Stimulated activated CD4-positive, alpha-beta T cell treated with anti-CD3 and anti-CD28 coated beads, Interleukin-2, amount 100 ng/mL, for 24 hours (primary cell): Measurements from ENCODE around the gene MAN1C1.
"Not testable (repeated sequence)": the region's sequence is repeated elsewhere in the genome, so short reads cannot be mapped to it uniquely, and the experiment has no call there.

Source experiments
- DNase-seq, 2 donors: peaks; one replicate each; pipeline ENCODE4 v3.0.0-alpha.2; 2020

MAN1C1 gene

DNA sequence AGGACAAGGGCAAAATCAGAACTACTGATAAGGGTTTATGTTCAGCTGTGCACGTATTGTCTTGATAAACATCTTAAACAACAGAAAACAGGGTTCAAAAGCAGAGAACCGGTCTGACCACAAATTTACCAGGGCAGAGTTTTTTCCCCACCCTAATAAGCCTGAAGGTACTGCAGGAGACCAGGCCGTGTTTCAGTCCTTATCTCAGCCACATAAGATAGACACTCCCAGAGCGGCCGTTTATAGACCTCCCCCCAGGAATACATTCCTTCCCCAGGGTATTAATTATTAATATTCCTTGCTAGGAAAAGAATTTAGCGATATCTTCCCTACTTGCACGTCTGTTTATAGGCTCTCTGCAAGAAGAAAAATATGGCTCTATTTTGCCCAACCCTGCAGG is 19.6 kb downstream of the MAN1C1 start:
- not testable (repeated sequence) for DNase-seq

- DNase-seq: no peak
These were observed 24.2 kb downstream of the MAN1C1 start for GRCh38 chr1:25640646-25641328.

- no peak for DNase-seq
These were observed 24.7 kb downstream of the MAN1C1 start for GRCh38 chr1:25641329-25641725.

- no peak for DNase-seq
These were observed 25.5 kb downstream of the MAN1C1 start for GRCh38 chr1:25641931-25642573.

DNA sequence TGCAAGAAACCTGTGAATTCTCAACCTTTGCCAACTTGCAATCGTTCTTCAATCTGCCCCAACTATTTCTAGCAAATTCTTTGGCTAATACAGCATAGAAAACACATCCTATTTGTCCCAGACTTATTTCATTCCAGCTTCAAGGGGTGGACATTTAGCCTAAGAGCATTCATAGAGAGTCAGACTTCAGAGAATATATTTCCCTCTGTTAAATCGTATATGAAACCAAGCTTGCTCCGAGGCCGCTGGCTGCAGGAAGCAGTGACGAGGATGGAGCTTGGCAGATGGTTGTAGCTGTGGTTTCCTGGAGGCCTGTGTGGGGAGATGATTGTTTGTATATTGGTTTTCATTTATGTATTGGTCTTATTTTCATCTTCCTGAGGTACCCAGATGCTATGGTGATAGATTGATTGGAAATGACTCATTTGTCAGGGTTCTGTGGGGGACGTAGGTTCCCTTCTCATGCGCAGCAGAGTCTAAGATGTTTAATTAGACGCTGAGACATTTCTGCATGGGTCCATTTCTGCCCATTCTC is 26.1 kb downstream of the MAN1C1 start:
- DNase-seq: peak; percentile 57 to 68

DNA sequence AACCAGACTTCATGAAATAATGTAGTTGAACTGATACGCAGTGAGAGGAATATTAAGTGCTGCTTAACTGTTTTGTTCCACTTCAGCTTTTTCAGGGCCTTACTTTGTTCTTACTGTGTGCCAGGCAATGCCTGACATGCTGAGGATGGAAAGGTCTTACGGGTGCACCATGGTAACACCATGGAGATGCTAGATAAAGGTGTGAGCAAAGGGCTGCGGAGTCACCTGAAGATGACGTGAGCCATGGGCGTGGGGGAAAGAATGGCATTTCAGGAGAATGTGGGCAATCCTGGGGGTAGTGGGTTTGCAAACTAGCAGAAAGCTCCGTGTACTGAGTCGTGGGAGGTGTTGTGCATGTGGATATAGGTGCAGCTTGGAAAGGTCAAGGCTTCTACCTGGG is 27.3 kb downstream of the MAN1C1 start:
- DNase-seq: no peak

- no peak for DNase-seq
These were observed 28.4 kb downstream of the MAN1C1 start for GRCh38 chr1:25644962-25645361.

DNA sequence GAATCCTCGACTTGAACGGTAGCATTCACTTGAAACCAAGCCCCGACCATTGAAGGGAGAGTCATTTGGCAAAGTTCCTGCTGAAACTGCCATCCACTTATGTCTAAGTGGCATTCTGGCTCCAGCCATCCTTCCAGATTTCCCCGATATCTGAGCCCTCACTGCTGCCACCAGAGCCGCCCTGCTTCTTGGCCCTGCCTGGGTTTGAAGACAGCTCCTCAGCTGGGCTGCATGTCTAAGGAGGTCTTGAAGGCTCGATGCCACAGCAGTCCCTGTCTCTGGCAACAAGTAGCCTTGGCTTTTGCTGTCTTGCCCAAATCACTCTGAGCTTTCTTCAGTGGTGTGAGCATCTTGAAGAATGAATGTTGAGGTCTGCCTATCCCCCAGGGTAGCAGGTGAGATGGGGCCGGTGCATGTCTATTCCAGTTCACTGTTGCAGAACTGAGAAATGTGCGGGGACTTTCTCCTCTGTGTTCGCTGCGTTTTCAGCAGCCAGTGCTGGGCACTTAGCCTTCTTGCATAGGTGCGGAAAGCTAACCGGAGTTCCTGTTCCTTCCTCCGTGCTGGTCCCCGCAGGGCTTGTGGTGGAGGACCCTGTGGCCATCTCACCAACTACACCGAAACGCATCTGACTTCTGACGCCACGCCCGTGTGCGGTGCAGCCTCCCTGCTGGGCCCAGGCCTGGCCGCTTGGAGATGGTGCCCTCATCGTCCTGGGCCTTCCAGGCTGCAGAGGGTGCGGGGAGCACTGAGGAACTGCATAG is 29.2 kb downstream of the MAN1C1 start:
- DNase-seq: no peak

DNA sequence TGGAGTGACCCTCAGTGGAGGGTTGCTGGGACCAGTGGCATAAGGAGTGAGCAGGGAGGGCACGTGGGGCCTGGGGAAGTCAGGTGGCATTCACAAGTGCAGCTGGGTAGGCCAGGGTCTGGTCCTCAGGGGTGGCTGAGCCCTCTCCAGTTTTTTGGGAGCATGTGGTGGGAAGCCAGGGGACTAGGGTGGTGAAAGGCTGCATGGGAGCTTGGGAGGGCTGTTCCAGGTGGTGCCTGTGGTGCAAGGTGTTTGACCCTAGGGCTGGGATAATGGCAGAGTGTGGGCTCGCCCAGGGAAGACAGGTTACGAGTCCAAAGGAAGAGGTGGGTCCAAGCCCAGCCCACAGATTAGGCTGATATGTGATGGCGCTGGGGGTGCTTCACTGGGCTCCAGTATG is 30.5 kb downstream of the MAN1C1 start:
- no peak for DNase-seq

GRCh38 chr1:25647863-25648262 is 31.3 kb downstream of the MAN1C1 start:
- no peak for DNase-seq

GRCh38 chr1:25648681-25649440 is 32.3 kb downstream of the MAN1C1 start:
- no peak for DNase-seq

DNA sequence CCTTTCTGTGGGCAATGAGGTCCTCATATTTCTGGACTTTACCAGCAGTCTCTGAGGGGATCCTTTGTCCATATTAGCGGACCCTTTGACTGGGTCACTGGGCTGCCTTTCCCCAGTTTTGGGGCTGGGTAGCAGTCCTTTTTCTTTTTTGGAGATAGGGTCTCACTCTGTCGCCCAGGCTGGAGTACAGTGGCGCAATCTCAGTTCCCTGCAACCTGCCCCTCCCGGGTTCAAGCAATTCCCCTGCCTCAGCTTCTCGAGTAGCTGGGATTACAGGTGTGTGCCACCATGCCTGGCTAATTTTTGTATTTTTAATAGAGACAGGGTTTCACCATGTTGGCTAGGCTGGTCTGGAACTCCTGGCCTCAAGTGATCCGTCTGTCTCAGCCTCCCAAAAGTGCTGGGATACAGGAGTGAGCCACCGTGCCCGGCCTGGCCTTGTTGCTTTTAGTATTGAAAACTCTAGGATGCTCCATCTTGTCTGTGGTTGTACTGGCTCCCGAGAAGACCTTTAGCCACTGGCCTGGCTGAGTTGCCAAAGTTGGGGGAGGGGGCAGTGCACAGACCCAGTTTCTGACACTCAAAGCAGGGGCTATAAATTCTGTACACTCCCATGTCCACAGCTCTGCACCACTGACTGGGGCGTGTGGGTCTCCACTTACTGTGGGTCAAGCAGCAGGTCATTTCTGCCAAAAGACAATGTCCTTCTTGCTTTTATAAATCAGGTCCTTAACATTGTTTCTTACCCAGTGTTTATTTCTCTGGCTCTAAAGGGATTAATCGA is 33.1 kb downstream of the MAN1C1 start:
- DNase-seq: no peak

DNA sequence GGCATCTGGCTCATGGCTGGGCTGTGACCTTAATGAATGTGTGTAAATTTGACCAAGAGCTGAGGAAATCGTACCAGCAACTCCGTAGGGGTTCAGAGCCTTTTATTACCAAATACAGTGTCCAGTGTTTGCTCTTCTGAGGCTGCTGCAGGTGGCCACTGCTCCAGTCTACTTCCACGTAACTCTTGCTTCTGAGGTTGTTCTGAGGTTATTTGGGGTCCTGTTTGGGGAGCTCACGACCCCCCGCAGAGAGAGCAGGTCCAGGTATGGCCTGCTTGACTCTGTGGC is 33.6 kb downstream of the MAN1C1 start:
- no peak for DNase-seq

DNA sequence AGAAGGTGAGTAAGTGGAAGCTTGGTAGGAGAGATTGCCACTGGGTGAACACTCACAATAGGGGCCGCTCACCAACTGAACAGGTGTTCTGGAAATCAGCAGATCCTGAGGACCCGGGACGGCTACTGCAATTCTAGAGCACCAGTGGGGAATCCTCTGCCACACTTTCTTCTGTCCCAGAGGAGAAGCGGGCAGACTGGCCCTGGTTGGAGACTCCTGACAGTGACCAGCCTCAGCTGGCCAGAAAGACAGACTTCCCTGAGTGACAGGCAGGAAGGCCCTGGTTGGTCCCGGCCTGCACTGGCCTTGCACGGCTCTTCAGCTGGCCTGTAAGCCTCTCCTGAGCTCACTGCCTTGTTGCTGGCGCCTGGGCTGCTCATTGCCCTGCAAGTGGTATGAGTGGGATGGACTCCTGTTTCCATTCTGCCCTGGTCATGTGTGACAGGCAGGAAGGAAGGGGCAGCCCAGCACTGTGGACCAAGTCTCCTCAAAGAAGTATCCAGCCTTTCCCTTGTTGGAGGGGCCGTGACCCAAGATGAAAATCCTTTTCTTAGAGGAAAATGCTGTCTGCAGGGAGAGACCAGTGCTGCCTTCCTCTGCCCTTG is 34.5 kb downstream of the MAN1C1 start:
- no peak for DNase-seq

GRCh38 chr1:25651824-25652741 is 35.5 kb downstream of the MAN1C1 start:
- no peak for DNase-seq

- no peak for DNase-seq
These were observed 37.0 kb downstream of the MAN1C1 start for GRCh38 chr1:25653558-25653957.

DNA sequence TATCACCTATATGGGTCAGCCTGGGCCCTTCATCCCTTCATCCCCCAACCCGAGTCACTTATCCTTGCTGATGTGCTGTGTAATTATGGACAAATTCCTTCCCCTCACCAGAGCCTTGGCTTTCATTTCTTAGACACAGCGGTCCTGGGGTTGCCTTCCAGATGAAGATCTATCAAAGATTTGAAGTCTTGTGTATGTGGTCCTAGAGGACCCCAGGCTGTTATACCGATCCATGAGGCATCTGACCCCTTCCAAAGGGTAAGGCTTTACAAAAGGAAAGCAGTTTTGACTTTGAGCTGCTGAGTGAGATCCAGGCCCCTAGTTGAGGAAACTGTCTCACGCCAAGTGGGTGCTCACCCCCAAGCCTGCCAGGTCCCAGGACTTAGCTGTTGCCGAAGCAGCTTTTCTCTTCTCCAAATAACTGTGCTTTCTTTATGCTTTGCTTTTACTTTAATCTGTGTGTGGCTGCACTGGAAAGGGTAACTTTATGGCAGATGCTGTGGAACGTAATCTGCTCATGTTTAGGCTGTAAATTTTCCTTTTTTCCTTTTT is 37.6 kb downstream of the MAN1C1 start:
- no peak for DNase-seq

DNA sequence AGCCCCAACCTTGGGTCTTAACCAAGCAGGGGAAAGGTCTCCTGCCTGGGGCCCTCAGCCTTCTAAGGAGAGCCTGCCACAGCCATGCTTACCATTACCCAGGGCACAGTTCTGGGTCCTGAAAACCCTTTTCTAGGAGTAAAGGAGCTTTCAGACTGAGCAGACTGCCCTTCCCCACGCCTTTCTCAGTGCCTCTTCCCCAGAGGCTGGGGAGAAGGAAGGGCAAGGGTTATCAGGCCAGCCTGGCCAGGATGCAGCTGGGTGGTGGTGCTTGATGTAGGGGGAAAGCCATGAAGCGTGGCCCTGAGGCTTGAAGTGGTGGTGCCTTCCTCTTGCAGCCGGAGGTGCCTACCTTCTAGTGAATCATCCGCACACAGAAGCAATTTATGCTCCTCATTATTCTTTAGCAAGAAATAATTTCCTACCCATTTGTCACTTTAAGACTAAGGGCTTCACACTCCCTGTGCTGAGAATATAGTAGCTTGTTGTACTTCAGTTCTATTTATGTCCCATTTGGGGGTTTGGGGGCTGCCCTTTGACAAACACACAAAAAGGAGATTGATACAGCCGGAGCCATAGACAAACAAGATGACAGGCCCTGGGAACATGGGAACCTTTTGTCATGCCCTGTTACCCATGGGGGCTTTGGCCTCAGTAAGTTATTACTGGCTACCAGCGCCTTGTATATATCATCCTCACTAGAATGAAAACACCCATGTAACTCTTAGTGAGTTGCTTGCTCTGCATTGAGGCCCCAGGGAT is 40.7 kb downstream of the MAN1C1 start:
- DNase-seq: no peak

GRCh38 chr1:25657883-25658760 is 41.5 kb downstream of the MAN1C1 start:
- no peak for DNase-seq
